Lung (tissue), 12 donors: Measurements from ENCODE around the gene STARD8. TPM values are rescaled to one million over a fixed set of nuclear protein-coding genes. Genes with fewer than 3 reads are reported as not detected.
A peak's percentile ranks its signal among the peaks of the same experiment; 100 is the strongest.

ENCODE experiments used
- ATAC-seq: fragments of 200-7000 bp; cut with Tn5 transposase; one replicate; pipeline ENCODE4 v1.9.1; 2020; ENCODE audit warnings: moderate number of reproducible peaks; ENCODE audit not compliant: insufficient read depth, low FRiP score
- DNase-seq, 3 donors: peaks; one replicate each; pipeline ENCODE4 v3.0.0-alpha.2; 2013 to 2017
- H3K27ac ChIP-seq, 2 donors: one replicate each; pipeline ENCODE4 v1.5.1; 2013; ENCODE audit warnings: mild to moderate bottlenecking in 2 of 2, moderate library complexity in 2 of 2, control low read depth in 1 of 2, inconsistent platforms in 1 of 2, low read depth in 1 of 2, low read length in 1 of 2
- H3K27me3 ChIP-seq, 3 donors: one replicate each; pipeline ENCODE4 v1.5.1; 2013; ENCODE audit warnings: low read length in 2 of 3; ENCODE audit not compliant: control insufficient read depth in 3 of 3, insufficient read depth in 3 of 3
- H3K36me3 ChIP-seq, 4 donors: one replicate each; pipeline ENCODE4 v1.5.1; 2013; ENCODE audit warnings: low read length in 4 of 4, mild to moderate bottlenecking in 1 of 4, moderate library complexity in 1 of 4; ENCODE audit not compliant: control insufficient read depth in 4 of 4, insufficient read depth in 4 of 4
- H3K4me1 ChIP-seq, 5 donors: one replicate each; pipeline ENCODE4 v1.5.1; 2013; ENCODE audit warnings: low read length in 5 of 5, mild to moderate bottlenecking in 2 of 5, moderate library complexity in 1 of 5; ENCODE audit not compliant: control insufficient read depth in 5 of 5, insufficient read depth in 5 of 5
- H3K4me3 ChIP-seq: one replicate; pipeline ENCODE4 v1.5.1; 2013; ENCODE audit warnings: mild to moderate bottlenecking, control low read depth, moderate library complexity
- H3K9ac ChIP-seq, 2 donors: one replicate each; pipeline ENCODE4 v1.5.1; 2013; ENCODE audit warnings: low read length in 2 of 2, control low read depth in 1 of 2; ENCODE audit not compliant: insufficient read depth in 1 of 2
- H3K9me3 ChIP-seq, 4 donors: one replicate each; pipeline ENCODE4 v1.5.1; 2013; ENCODE audit warnings: low read length in 3 of 4, mild to moderate bottlenecking in 1 of 4, moderate library complexity in 1 of 4; ENCODE audit not compliant: control insufficient read depth in 4 of 4, insufficient read depth in 3 of 4
- CTCF ChIP-seq: IDR thresholded peaks from 2 replicates; pipeline ENCODE4 v1.5.1; 2012; ENCODE audit warnings: mild to moderate bottlenecking; ENCODE audit errors: control extremely low read depth, extremely low read depth
- WGBS, 2 donors: extraction: QIAGEN DNeasy Blood & Tissue Kit; methylation state at CpG; one replicate each; pipeline ENCODE4 v1.1.7; 2013; 5-methylcytosine and 5-hydroxymethylcytosine counted together
- polyA plus RNA-seq, 2 donors: library from polyadenylated mRNA; stranded (reverse); fragments of 200-250 nt; gene quantifications; one replicate each; pipeline ENCODE4 v1.2.1, GENCODE V29; 2013
- total RNA-seq, 2 donors: library from RNA; depleted of rRNA in 1 of 2; stranded (reverse); fragments of >200 nt in 1 of 2; gene quantifications; one replicate each; pipeline ENCODE4 v1.2.1, GENCODE V29; 2014 to 2021
- donor health status: control.
- donor health status: control.
- donor health status: Bipolar disorder and iron deficiency.
- donor health status: healthy.
- donor health status: DM: yes; HTN: yes; CAD: no.

Gene STARD8
- total and polyA plus RNA-seq, 4 donors = 5.7 to 20.2 (median 18.5) TPM

GRCh38 chrX:68676335-68676734, 28.9 kb downstream of the STARD8 start:
- peaks cover 0 to 3% (median 0%) of the 10 kb centered on the region in 4 donors for H3K9me3 ChIP-seq
- no peak for ATAC-seq
- no peak overlapping the region for H3K9ac ChIP-seq
- H3K4me1 ChIP-seq = peaks cover 0 to 22% (median 2%) of the 10 kb centered on the region in 5 donors
- H3K4me3 ChIP-seq = no peak overlapping the region
- H3K36me3 ChIP-seq = no peaks in the 10 kb centered on the region
- DNase-seq = peak; percentile 24 to 72 (median 54)
- H3K27me3 ChIP-seq = peaks cover 0 to 4% (median 2%) of the 10 kb centered on the region in 3 donors
- H3K27ac ChIP-seq = no peak overlapping the region
- TF ChIP-seq CTCF = no peak
- WGBS, 2 donors = 17 to 39% methylated on average over 3 of the region's 3 CpGs

DNA sequence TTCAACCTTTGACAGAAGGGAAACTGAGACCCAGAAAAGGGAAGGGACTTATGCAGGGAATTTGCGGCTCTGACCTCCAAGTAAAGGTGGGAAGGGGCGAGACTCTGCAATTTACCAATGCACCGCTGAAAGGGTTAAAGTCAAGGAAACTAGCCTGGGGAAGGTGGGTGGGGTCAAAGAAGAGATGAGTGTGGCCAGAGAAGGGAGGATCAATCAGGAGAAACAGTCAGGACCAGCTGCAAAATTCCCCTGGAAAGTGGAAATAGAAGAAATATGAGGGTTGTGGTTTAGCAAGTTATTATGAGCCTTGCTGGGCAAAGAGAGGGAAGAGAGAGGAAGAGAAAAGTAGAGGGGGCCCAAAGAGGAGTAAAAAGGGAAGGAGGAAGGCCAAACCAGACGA, 30.5 kb downstream of the STARD8 start:
- no peak for TF ChIP-seq CTCF
- DNase-seq (no peak), ATAC-seq (no peak)
- H3K36me3 ChIP-seq = no peaks in the 10 kb centered on the region
- no peak overlapping the region for H3K27ac ChIP-seq
- H3K4me1 ChIP-seq = peaks cover 0 to 17% (median 2%) of the 10 kb centered on the region in 5 donors
- H3K9ac ChIP-seq = no peak overlapping the region
- H3K9me3 ChIP-seq = peaks cover 0 to 3% (median 0%) of the 10 kb centered on the region in 4 donors
- H3K4me3 ChIP-seq = no peak overlapping the region
- H3K27me3 ChIP-seq = peaks cover 0 to 2% (median 0%) of the 10 kb centered on the region in 3 donors
- WGBS, 2 donors = 62 to 63% methylated on average over 4 of the region's 4 CpGs

GRCh38 chrX:68681443-68681941, 34.0 kb downstream of the STARD8 start:
- Histone ChIP-seq H3K27ac (no peak overlapping the region), H3K4me3 (no peak overlapping the region), H3K9me3 (peaks cover 0 to under 1% (median 0%) of the 10 kb centered on the region in 4 donors), H3K9ac (no peak overlapping the region), H3K4me1 (peaks cover 2 to 25% (median 10%) of the 10 kb centered on the region in 5 donors), H3K36me3 (no peaks in the 10 kb centered on the region), H3K27me3 (peaks cover 0 to 2% (median 0%) of the 10 kb centered on the region in 3 donors)
- DNase-seq = no peak
- 62 to 66% methylated on average over 2 of the region's 2 CpGs for WGBS, 2 donors
- no peak for TF ChIP-seq CTCF
- ATAC-seq = no peak

GRCh38 chrX:68682790-68683189, 35.3 kb downstream of the STARD8 start:
- WGBS, 2 donors = 76 to 90% methylated on average over 3 of the region's 3 CpGs
- Histone ChIP-seq H3K36me3 (no peaks in the 10 kb centered on the region), H3K4me3 (no peak overlapping the region), H3K4me1 (peaks cover 2 to 25% (median 10%) of the 10 kb centered on the region in 5 donors), H3K27me3 (peaks cover 0 to 6% (median 0%) of the 10 kb centered on the region in 3 donors), H3K9me3 (peaks cover 0 to 2% (median 0%) of the 10 kb centered on the region in 4 donors), H3K27ac (no peak overlapping the region), H3K9ac (no peak overlapping the region)
- no peak for DNase-seq
- no peak for TF ChIP-seq CTCF
- ATAC-seq = no peak
